ENCODE results near the gene XPO5.
A peak's percentile ranks its signal among the peaks of the same experiment; 100 is the strongest.

XPO5 gene

DNA sequence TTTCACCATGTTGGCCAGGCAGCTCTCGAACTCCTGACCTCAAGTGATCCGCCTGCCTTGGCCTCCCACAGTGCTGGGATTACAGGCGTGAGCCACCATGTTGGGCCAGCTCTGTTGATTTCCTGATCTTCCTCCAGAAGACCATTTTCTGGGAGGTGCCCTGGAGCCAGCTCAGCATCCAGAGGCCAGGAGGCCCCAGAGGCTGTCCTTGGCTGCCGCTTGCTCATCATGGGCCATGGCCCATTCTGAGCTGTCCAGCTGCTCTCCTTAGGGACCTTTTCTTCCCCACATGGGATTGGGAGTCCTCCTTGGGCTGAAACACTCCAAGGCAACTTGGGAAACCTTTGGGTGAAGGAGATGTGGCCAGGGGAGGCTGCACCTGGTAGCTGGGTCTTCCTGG lies 81.1 kb downstream of the XPO5 start:
- no peak for DNase-seq

DNA sequence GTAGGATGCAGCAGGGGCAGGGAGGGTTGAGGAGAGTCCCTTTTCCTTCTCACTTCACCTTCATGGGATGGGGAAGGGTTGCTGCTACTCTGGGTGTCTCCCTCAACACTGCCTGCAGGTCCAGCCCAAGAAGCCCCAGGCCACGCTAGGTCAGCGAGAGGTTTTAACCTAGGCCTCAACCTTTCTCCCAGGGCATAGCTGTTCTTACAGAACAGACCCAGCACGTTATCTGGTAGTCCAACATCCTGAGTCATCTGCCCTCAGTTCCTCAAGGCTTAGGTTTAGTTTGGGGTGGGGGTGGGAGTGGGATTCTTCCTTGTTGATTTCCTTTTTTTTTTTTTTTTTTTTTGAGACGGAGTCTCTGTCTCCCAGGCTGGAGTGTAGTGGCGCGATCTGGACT lies 81.5 kb downstream of the XPO5 start:
- DNase-seq = no peak

DNA sequence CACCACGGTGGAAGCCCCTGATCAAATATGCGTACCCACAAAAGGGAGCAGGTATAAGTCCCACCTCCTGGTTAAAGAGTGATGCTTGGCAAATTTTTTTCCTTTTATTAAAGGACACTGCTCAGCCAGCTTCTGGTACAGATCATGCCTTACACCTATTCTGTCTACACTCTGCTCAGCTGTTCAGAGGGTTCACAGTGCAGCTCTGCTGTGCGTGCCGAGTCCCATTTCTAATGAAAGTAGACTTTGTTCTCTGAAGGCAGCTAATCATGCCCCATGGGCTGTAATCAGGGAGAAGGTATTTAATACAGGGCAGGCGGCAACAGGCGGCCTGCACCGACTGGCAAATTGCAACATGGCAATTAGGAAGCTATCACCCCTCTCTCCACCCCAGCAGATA lies 82.0 kb downstream of the XPO5 start:
- DNase-seq = no peak

DNA sequence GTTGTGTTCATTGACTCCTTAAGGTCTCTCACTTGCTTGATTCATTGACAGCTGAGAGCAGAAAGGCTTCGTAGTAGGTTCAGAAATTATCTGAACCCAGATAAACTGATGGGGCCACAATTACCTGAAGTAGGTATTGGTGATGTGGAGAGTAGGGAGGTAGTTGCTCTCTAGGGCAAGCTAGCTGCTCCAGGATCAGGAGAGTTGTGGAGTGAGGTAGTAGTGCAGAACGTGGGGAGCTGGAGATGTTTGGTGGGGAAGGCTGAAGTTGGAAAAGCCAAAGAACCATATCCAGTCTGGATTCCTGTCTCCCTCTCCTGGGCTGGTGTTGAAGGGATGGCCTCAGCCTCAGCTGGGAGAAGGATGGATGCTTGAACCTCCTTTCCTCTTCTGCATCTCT lies 82.6 kb downstream of the XPO5 start:
- no peak for DNase-seq

DNA sequence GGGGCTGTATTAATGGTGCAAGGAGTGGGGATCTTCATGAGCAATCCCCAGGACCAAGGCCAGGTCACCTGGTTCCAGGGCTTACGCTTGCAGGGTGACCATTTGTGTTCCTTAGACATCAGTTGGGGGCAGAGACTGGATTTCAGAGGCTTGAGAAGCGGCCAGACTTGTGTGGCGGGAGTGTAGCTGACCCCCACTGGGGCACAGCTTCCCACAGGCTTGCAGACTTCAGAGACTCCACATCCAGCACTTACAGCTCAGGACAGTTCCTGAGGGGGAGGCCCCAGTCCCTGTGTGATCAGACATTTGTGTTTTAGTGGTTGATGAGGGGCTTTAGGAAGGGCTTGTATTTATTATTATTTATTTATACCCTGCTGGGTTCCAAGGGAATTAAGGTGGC lies 83.2 kb downstream of the XPO5 start:
- DNase-seq = no peak

DNA sequence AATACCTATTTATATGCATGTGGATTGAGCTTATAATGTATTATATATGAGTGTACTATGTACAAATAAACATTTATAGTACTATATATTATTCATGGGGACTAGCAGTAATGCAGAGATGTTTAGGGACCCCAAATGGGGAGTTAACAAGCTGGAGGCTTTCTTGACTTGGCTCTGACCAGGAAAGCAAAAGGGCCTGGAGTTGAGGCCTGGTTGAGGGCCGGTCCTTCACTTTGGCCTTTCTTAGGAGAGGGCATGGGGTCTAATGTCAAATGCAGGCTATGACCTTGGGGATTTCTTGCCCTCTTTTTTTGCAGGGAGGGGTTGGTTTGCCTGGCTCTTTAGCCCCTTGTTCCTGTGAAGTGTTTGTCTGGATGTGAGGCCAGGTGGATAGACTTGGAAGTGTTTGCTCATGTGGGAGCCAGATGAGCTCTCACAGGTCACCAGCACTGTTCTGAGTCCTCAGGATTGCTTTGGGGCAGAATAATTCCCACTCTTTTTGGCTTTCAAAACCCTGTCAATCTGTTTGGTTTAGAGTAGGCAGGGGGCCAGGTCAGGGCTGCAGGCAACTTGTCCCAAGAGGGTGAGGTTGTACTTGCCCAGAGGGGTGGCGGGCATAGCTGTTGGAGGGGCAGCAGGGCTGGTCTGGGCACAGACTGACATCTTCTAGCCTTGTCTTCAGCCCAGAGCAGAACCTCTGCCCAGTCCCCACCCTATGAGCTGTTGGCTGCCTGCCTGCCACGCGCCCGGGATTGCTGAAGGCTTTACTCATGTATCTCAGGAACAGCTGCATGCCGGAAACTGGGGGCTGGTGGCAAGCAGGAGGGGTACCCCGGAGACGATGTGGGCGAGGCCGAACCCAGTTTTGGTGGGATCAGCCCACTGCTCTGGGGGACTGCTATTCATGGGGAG lies 83.8 kb downstream of the XPO5 start:
- DNase-seq = no peak

DNA sequence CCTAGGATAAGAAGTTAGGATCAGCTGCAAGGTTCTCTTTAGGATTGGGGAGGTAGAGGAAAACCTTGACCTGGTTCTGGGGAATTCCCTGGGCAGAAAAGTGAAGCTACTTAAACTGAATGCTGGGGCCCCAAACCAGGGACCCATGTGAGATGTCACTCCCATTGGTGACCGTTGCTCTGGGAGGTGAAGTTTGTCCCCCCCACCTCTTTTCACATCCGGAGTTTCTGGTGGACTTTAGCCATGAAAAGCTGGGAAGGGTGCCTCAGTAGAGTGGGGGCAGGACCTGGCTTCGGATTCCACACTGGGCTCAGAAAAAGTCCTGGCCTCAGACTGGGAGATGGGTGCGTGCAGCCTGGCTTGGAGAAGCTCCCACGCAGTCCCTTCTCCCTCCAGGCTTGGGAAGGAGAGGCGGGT lies 85.3 kb downstream of the XPO5 start:
- DNase-seq = no peak

DNA sequence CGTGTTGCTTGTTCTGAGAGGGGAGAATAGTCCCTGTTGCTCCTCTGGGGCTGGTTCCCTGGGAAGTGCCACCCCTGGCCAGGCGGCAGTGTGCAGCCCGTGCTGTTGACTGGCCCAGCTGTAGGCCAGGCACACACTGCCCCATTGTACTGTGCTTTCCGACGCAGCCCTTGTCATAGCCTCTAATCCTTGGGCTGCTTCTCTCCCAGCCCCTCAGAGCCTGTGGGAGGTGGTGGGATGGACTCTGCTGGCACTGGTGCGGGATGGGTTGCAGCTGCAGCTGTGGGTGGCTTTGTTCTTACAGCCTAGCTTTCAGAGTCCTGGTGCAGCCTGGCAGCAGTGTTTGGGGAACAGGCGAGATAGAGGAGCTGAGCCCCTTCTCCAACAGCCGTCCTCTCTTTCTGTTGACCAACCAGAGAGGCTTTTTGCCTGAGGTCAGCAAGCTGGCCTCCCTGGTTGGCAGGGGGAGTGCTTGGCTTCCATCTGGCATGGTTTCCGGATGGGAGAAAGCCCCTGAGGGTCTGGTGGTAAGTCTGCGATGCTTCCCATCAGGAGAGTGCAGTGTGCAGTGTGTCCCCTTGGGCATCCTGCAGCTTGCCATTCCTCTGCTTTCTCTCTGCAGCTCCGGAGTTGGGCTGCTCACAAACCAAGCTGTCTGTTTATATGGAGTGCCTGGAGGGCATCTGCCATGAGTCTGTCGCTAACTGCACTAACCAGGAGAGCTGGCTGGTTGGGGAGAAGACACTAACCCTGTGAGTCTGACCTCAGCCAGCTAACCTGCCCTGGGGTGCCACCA lies 86.4 kb downstream of the XPO5 start:
- no peak for DNase-seq

DNA sequence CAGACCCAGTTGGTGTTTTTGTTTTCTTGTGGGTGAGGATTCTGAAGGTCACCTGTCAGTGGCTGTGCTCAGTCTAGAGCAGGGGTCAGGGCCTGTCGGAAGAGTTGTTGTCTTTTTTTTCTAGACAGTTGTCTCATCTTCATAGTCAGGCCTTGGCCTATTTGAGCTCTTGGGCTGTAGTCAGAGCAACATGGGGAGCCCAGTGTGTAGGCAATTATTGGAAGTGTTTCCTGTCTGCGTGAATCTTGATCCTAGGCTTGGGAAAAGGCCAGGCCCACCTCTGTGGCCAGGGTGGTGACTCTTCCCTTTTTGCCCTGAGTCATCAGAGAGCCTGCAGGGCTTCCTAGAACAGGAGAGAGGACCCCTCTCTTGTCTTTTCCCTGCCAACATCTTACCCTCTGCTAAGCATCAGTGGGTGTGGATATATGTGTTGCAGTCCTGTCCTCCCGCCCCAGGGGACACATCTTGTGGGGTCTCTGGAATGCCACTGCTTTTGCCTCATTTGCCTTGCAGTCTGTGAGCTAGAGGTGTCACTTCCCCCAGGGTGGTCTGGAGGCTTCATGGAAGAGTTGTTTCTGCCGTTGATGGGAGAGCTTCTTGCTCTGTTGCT lies 87.1 kb downstream of the XPO5 start:
- DNase-seq = no peak

DNA sequence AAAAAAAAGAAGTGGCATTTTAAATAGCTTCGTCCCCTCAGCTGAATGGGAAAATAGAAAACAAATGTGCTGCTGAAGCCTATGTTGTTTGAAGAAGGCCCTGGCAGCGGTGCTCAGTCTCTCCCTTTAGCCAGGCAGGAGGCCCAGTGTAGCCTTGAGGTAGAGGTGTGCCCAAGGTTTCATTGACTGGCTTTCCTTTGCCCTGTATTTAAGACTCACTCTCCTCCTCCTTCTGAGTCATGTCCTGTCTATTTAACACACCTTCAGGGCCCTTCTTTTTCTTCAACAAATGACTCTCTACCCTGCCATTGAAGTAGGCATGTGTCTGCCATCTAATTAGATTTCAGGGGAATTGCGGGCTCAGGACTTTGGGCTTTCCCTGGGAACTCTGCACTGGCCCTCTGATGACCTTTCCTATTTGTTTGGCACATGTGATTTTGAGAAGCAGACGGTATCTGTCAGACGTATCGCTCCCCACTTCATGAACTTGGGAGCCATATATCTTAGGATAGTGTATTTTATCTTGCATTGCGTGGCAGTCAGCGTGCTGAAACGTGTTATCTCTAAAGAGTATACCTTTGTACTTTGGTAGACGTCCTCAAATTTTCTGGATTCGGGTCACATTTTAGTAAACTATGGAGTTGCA lies 94.1 kb downstream of the XPO5 start:
- no peak for DNase-seq

DNA sequence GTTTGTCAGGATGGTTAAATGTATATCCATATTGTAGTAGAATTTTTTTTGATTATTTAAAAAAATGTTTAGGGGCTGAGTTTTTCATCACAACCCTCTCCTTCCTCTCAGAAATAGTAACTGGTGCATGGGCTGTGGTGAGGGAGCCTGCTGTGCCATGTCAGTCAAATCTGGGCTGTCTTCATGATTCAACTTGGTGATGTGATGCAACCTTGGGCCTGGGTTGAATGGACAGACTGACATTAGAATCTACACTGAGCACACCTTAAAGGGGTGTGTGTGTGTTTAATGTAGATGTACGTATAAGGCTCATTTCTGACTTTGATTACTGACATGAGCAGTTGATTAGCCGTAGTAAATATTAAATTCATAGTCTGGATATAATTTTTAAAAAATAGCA lies 94.8 kb downstream of the XPO5 start:
- DNase-seq = no peak

DNA sequence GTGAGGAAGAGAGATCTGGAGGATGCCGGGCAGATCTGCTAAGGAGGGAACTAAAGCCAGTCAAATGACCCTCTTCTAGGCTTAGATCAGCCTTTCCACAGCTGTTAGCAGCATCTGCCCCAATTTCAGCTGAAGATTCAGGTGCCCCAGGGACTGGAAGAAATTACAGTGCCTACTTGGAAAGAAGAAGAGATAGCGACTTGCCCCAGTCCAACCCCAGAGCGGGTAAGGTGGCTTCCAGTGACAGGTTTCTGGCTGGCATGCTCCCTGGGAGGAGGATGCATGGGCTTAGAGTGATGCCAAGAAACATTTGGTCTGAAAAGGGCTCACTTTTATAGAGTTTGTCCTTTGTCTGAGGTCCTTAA lies 97.8 kb downstream of the XPO5 start:
- DNase-seq = no peak

DNA sequence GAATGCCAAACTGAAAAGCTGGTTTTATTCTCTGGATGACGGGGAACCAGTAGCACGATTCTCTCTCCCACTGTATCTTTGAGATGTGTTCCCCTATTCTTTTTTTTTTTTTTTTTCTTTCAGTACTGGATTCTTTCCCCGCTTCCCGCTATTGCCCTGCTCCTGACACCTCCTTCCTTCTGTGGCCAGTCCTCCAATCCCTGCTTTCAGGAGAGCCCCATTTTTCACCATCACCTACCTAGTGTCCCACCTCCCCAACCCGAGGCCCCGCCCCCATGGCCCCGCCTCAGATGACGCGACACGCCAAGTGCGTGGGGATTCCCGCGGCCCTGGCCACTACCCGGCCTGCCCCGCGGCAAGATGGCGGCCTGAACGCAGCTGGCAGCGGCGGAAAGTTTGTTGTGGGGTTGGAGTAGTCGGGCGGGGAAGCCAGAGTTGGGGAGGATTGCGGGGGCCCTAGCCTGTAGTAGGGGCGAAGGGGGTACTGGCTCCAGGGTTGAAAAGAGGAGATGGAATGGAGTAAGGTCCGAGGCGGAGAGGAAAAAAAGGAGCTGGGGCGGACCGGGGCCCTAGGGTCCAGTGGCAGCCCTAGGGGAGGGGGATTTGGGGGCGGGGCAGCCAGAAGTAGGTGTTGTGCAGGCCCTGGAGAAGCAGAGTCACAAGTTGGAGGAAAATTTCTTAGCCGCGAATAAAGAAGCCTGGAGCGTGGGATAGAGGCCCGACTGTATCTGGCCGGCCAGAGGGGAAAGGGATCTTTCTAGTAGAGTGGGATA lies 98.4 kb downstream of the XPO5 start, which contains the start of gene TJAP1:
Gene TJAP1 (plus strand): TSS at position 336 of the 773 bp plus-strand sequence. CDS start 21,432 bp downstream, outside the sequence.
- peak; percentile 71 for DNase-seq

DNA sequence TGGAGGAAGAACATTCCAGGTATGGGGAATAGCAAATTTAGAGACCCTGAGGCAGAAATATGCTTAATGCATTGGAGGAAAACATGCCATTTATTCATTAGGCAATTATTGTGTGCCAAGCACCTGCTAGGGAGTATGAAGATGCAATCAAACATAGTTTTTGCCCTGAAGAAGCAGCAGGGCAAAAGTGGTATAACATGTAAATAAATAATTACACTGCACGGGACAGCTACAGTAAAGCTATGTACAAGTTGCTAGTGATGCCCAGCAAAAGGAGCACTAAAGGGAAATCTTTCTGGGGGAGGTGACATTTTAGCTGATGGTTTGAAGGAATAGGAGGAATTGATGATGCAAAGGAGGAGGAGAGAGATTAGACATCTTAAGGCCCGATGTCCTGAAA lies 99.1 kb downstream of the XPO5 start:
- DNase-seq = no peak

DNA sequence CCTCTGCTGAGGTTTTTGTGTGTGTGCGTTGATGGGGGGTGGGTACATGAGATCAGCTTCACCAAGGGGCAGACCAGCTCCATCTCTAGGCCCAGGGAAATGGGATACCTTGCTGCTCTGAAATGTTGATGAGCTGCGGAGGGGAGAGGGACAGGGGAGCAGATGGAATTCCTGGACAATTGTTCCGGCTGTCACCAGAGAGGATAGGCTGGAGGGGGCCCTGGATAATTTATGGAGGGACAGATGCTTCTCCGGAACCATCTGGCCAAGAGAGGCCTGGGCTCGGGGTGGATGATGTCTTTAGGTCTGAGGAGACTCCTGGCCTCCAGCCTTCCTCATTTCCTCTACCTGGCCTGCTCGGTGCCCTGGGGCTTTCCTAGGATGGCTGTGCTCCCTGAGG lies 100.3 kb downstream of the XPO5 start:
- no peak for DNase-seq

DNA sequence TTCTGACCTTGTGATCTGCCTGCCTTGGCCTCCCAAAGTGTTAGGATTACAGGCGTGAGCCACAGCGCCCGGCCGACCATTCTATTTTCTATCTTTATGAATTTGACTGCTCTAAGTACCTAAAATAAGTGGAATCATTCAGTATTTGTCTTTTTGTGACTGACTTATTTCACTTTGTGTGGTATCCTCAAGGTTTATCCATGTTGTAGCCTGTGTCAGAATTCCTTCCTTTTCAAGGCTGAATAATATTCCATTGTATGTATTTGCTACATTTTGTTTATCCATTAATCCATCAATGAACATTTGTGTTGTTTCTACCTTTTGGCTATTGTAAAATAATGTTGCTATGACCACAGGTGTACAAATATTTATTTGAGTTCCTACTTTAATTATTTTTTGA lies 103.3 kb downstream of the XPO5 start:
- DNase-seq = no peak
